Hepatocyte (in vitro differentiated cells): ENCODE measurements around the gene KDM6A. TPM values are rescaled to one million over a fixed set of nuclear protein-coding genes. Genes with fewer than 3 reads are reported as not detected.

Experiments
- DNase-seq: peaks from one replicate; pipeline ENCODE4 v3.0.0-alpha.2; 2016; ENCODE audit warnings: low spot score
- H2AFZ ChIP-seq: fragments of 200-600 bp; sonication (generic); 2 replicates; pipeline ENCODE4 v1.6.0; 2016; ENCODE audit warnings: antibody characterized with exemption, mild to moderate bottlenecking
- H3K27ac ChIP-seq: fragments of 200-600 bp; sonication (generic); 2 replicates; pipeline ENCODE4 v1.5.1; 2016; ENCODE audit warnings: mild to moderate bottlenecking
- H3K27me3 ChIP-seq: fragments of 200-600 bp; sonication (generic); 2 replicates; pipeline ENCODE4 v1.6.1; 2016
- H3K36me3 ChIP-seq: fragments of 200-600 bp; sonication (generic); replicated peaks from 2 replicates; pipeline ENCODE4 v1.5.1; 2016; ENCODE audit warnings: low read depth; ENCODE audit not compliant: insufficient read depth
- H3K4me1 ChIP-seq: fragments of 200-600 bp; sonication (generic); 2 replicates; pipeline ENCODE4 v1.5.1; 2016; ENCODE audit warnings: mild to moderate bottlenecking, moderate library complexity; ENCODE audit not compliant: insufficient read depth
- H3K4me2 ChIP-seq: fragments of 200-600 bp; sonication (generic); 2 replicates; pipeline ENCODE4 v1.6.0; 2016
- H3K4me3 ChIP-seq: fragments of 200-600 bp; sonication (generic); 2 replicates; pipeline ENCODE4 v1.5.1; 2016; ENCODE audit warnings: mild to moderate bottlenecking
- H3K79me2 ChIP-seq: fragments of 200-600 bp; sonication (generic); 2 replicates; pipeline ENCODE4 v1.6.0; 2017; ENCODE audit warnings: mild to moderate bottlenecking
- H3K9me2 ChIP-seq: fragments of 200-600 bp; sonication (generic); replicated peaks from 2 replicates; pipeline ENCODE4 v1.6.0; 2017; ENCODE audit warnings: mild to moderate bottlenecking; ENCODE audit not compliant: insufficient read depth
- H3K9me3 ChIP-seq: fragments of 200-600 bp; sonication (generic); 2 replicates; pipeline ENCODE4 v1.5.1; 2016; ENCODE audit warnings: low read depth, mild to moderate bottlenecking
- H4K20me1 ChIP-seq: fragments of 200-600 bp; sonication (generic); 2 replicates; pipeline ENCODE4 v1.6.0; 2016; ENCODE audit warnings: mild to moderate bottlenecking; ENCODE audit not compliant: insufficient read depth, poor library complexity, severe bottlenecking
- CTCF ChIP-seq: fragments of 200-600 bp; sonication (generic); IDR thresholded peaks from 2 replicates; pipeline ENCODE4 v1.5.1; 2016; ENCODE audit warnings: antibody characterized with exemption, mild to moderate bottlenecking; ENCODE audit not compliant: poor library complexity
- EZH2 ChIP-seq: fragments of 200-600 bp; sonication (generic); IDR thresholded peaks from 2 replicates; pipeline ENCODE4 v1.6.1; 2016; ENCODE audit warnings: antibody characterized with exemption, mild to moderate bottlenecking, borderline replicate concordance
- EZH2phosphoT487 ChIP-seq: fragments of 200-600 bp; sonication (generic); IDR thresholded peaks from one replicate; pipeline ENCODE4 v1.6.1; 2018; ENCODE audit warnings: antibody characterized with exemption, mild to moderate bottlenecking, low read depth, moderate library complexity; ENCODE audit not compliant: unreplicated experiment, severe bottlenecking
- WGBS: methylation state at CpG from one replicate; pipeline ENCODE4 v1.1.6; 2016; ENCODE audit warnings: low lambda C conversion rate; ENCODE audit errors: missing lambda C conversion rate; 5-methylcytosine and 5-hydroxymethylcytosine counted together
- polyA plus RNA-seq: library from polyadenylated mRNA; unstranded; fragments of >200 nt; fragmentation: Nextera tagmentation; extraction: Ambion mirVana; gene quantifications from 2 replicates; pipeline ENCODE4 v1.2.1, GENCODE V29; 2016
- total RNA-seq: library from RNA; depleted of rRNA; stranded (reverse); fragments of >200 nt; gene quantifications from 2 replicates; pipeline ENCODE4 v1.2.3, GENCODE V29; 2014

KDM6A gene
- total and polyA plus RNA-seq, 2 experiments from 2014 or later: 13.7 to 46.2 TPM

- Histone ChIP-seq H3K4me3 (peak overlapping the region; percentile 79), H3K27ac (no peak overlapping the region), H3K36me3 (no peaks in the 10 kb centered on the region), H3K9me3 (no peaks in the 10 kb centered on the region), H2AFZ (no peak overlapping the region), H3K79me2 (peaks cover 80% of the 10 kb centered on the region), H3K27me3 (no peaks in the 10 kb centered on the region), H3K9me2 (no peaks in the 10 kb centered on the region), H3K4me2 (peak overlapping the region; percentile 74), H4K20me1 (peaks cover 57% of the 10 kb centered on the region), H3K4me1 (no peaks in the 10 kb centered on the region)
- 62% methylated on average over 4 of the region's 4 CpGs for WGBS
- no peak for DNase-seq
- TF ChIP-seq CTCF (no peak), EZH2 (no peak), EZH2phosphoT487 (no peak)
These were observed 3.1 kb downstream of the KDM6A start for GRCh38 chrX:44876086-44876485.

- H3K27me3 ChIP-seq: no peaks in the 10 kb centered on the region
- DNase-seq: no peak
- H3K4me1 ChIP-seq: no peaks in the 10 kb centered on the region
- no peaks in the 10 kb centered on the region for H3K9me2 ChIP-seq
- peaks cover 63% of the 10 kb centered on the region for H4K20me1 ChIP-seq
- H2AFZ ChIP-seq: no peak overlapping the region
- no peak overlapping the region for H3K27ac ChIP-seq
- 94% methylated on average over 19 of the region's 19 CpGs for WGBS
- H3K4me3 ChIP-seq: no peak overlapping the region
- no peak for TF ChIP-seq CTCF
- TF ChIP-seq EZH2phosphoT487: no peak
- no peak for TF ChIP-seq EZH2
- H3K9me3 ChIP-seq: no peaks in the 10 kb centered on the region
- H3K79me2 ChIP-seq: peaks cover 83% of the 10 kb centered on the region
- H3K36me3 ChIP-seq: no peaks in the 10 kb centered on the region
- H3K4me2 ChIP-seq: peak overlapping the region; percentile 74
These were observed 3.8 kb downstream of the KDM6A start for GRCh38 chrX:44876767-44877166.

- H3K4me3 ChIP-seq: no peak overlapping the region
- H3K79me2 ChIP-seq: peaks cover 100% of the 10 kb centered on the region
- no peaks in the 10 kb centered on the region for H3K36me3 ChIP-seq
- H3K9me3 ChIP-seq: no peaks in the 10 kb centered on the region
- H3K27me3 ChIP-seq: no peaks in the 10 kb centered on the region
- H4K20me1 ChIP-seq: peaks cover 82% of the 10 kb centered on the region
- no peak overlapping the region for H2AFZ ChIP-seq
- H3K9me2 ChIP-seq: no peaks in the 10 kb centered on the region
- H3K27ac ChIP-seq: no peak overlapping the region
- DNase-seq: no peak
- H3K4me2 ChIP-seq: peak overlapping the region; percentile 45
- 73% methylated on average over 8 of the region's 8 CpGs for WGBS
- no peak for TF ChIP-seq EZH2
- no peak for TF ChIP-seq EZH2phosphoT487
- no peak for TF ChIP-seq CTCF
- no peaks in the 10 kb centered on the region for H3K4me1 ChIP-seq
These were observed 5.8 kb downstream of the KDM6A start for GRCh38 chrX:44878780-44879179.

- Histone ChIP-seq H3K4me1 (no peaks in the 10 kb centered on the region), H3K4me3 (no peak overlapping the region), H2AFZ (no peak overlapping the region), H3K9me2 (no peaks in the 10 kb centered on the region), H3K27me3 (no peaks in the 10 kb centered on the region), H3K4me2 (no peak overlapping the region), H3K9me3 (no peaks in the 10 kb centered on the region), H3K36me3 (no peaks in the 10 kb centered on the region), H3K27ac (no peak overlapping the region), H3K79me2 (peaks cover 100% of the 10 kb centered on the region), H4K20me1 (peaks cover 90% of the 10 kb centered on the region)
- DNase-seq: no peak
- TF ChIP-seq EZH2: no peak
- TF ChIP-seq EZH2phosphoT487: no peak
- no peak for TF ChIP-seq CTCF
- WGBS: 83% methylated on average over 10 of the region's 10 CpGs
These were observed 8.6 kb downstream of the KDM6A start for GRCh38 chrX:44881549-44881948.
